ENCODE data around the gene SLC25A1.
A peak's percentile ranks its signal among the peaks of the same experiment; 100 is the strongest.

The SLC25A1 gene

GRCh38 chr22:19180234-19180633, 1.7 kb upstream of the SLC25A1 start:
- no peak for DNase-seq

GRCh38 chr22:19179497-19180048, 1.0 kb upstream of the SLC25A1 start:
- peak; percentile 73 for DNase-seq

- DNase-seq, result no peak
These were observed 375 bp downstream of the SLC25A1 start for GRCh38 chr22:19178065-19178656.

GRCh38 chr22:19177164-19178064, 1.1 kb downstream of the SLC25A1 start:
- no peak for DNase-seq

- no peak for DNase-seq
These were observed 1.8 kb downstream of the SLC25A1 start for GRCh38 chr22:19176732-19177131.

GRCh38 chr22:19176175-19176643, 2.3 kb downstream of the SLC25A1 start:
- DNase-seq, result no peak

- DNase-seq, result no peak
These were observed 2.8 kb downstream of the SLC25A1 start for GRCh38 chr22:19175602-19176174.

GRCh38 chr22:19175026-19175601, 3.4 kb downstream of the SLC25A1 start:
- no peak for DNase-seq

GRCh38 chr22:19174106-19175025, 4.2 kb downstream of the SLC25A1 start:
- peak; percentile 68 for DNase-seq

GRCh38 chr22:19173047-19174035, 5.2 kb downstream of the SLC25A1 start:
- no peak for DNase-seq

GRCh38 chr22:19172213-19173046, 6.1 kb downstream of the SLC25A1 start:
- DNase-seq, result no peak

- DNase-seq, result no peak
These were observed 8.6 kb downstream of the SLC25A1 start for GRCh38 chr22:19169947-19170318.

- no peak for DNase-seq
These were observed 9.3 kb downstream of the SLC25A1 start for GRCh38 chr22:19169002-19169946.

- DNase-seq, result no peak
These were observed 10.2 kb downstream of the SLC25A1 start for GRCh38 chr22:19168088-19168890.

- no peak for DNase-seq
These were observed 11.2 kb downstream of the SLC25A1 start for GRCh38 chr22:19167106-19167869.

GRCh38 chr22:19166421-19166820, 12.1 kb downstream of the SLC25A1 start:
- DNase-seq, result no peak

GRCh38 chr22:19164425-19164824, 14.1 kb downstream of the SLC25A1 start:
- DNase-seq, result no peak

Measured in fibroblast of upper back skin (primary cell).